Measurements from ENCODE around the gene CCNE1. TPM values are rescaled to one million over a fixed set of nuclear protein-coding genes. Genes with fewer than 3 reads are reported as not detected.
A peak's percentile ranks its signal among the peaks of the same experiment; 100 is the strongest.

The CCNE1 gene
- total RNA-seq, 1 donor from 2014 or later = 29.7 TPM

GRCh38 chr19:29773141-29773540 is 38.6 kb upstream of the CCNE1 start:
- TF ChIP-seq CTCF (conservative IDR thresholded peaks at IDR 0.05) = no peak
- H3K4me1 Mint-ChIP-seq = peaks cover 15% of the 10 kb centered on the region
- peak overlapping the region; percentile 12 for H3K27ac Mint-ChIP-seq (ENCODE audit: unreplicated experiment)
- H3K27me3 Mint-ChIP-seq (ENCODE audit: low read depth) = no peaks in the 10 kb centered on the region
- no peak for DNase-seq (ENCODE audit: low read depth, low spot score)
- no peaks in the 10 kb centered on the region for H3K36me3 Mint-ChIP-seq (ENCODE audit: low read depth)
- H3K4me3 Mint-ChIP-seq = no peak overlapping the region
- no peaks in the 10 kb centered on the region for H3K9me3 Mint-ChIP-seq

- Mint-ChIP-seq H3K27ac (ENCODE audit: unreplicated experiment) (no peak overlapping the region), H3K9me3 (no peaks in the 10 kb centered on the region), H3K4me1 (peaks cover 15% of the 10 kb centered on the region), H3K4me3 (no peak overlapping the region), H3K27me3 (ENCODE audit: low read depth) (no peaks in the 10 kb centered on the region), H3K36me3 (ENCODE audit: low read depth) (no peaks in the 10 kb centered on the region)
- no peak for DNase-seq (ENCODE audit: low read depth, low spot score)
- no peak for TF ChIP-seq CTCF (conservative IDR thresholded peaks at IDR 0.05)
These were observed 37.7 kb upstream of the CCNE1 start for GRCh38 chr19:29774126-29774525.

- Mint-ChIP-seq H3K9me3 (no peaks in the 10 kb centered on the region), H3K4me1 (peaks cover 8% of the 10 kb centered on the region), H3K36me3 (ENCODE audit: low read depth) (no peaks in the 10 kb centered on the region), H3K27ac (ENCODE audit: unreplicated experiment) (peak overlapping the region; percentile 12), H3K27me3 (ENCODE audit: low read depth) (no peaks in the 10 kb centered on the region), H3K4me3 (no peak overlapping the region)
- TF ChIP-seq CTCF (conservative IDR thresholded peaks at IDR 0.05) = no peak
- DNase-seq (ENCODE audit: low read depth, low spot score) = no peak
These were observed 33.9 kb upstream of the CCNE1 start for GRCh38 chr19:29777781-29778309.

- Mint-ChIP-seq H3K4me3 (no peak overlapping the region), H3K36me3 (ENCODE audit: low read depth) (no peaks in the 10 kb centered on the region), H3K27me3 (ENCODE audit: low read depth) (no peaks in the 10 kb centered on the region), H3K4me1 (peaks cover 8% of the 10 kb centered on the region), H3K27ac (ENCODE audit: unreplicated experiment) (peak overlapping the region; percentile 84), H3K9me3 (no peaks in the 10 kb centered on the region)
- no peak for TF ChIP-seq CTCF (conservative IDR thresholded peaks at IDR 0.05)
- DNase-seq (ENCODE audit: low read depth, low spot score) = no peak
These were observed 31.9 kb upstream of the CCNE1 start for GRCh38 chr19:29779921-29780320.

- Mint-ChIP-seq H3K27ac (ENCODE audit: unreplicated experiment) (no peak overlapping the region), H3K27me3 (ENCODE audit: low read depth) (no peaks in the 10 kb centered on the region), H3K4me1 (no peaks in the 10 kb centered on the region), H3K36me3 (ENCODE audit: low read depth) (no peaks in the 10 kb centered on the region), H3K9me3 (no peaks in the 10 kb centered on the region), H3K4me3 (no peak overlapping the region)
- no peak for TF ChIP-seq CTCF (conservative IDR thresholded peaks at IDR 0.05)
- DNase-seq (ENCODE audit: low read depth, low spot score) = no peak
These were observed 30.2 kb upstream of the CCNE1 start for GRCh38 chr19:29781386-29782259.

All from neural crest cell (in vitro differentiated cells).